Inflammatory macrophage treated with lipopolysaccharide for 1 hour (primary cell): ENCODE results near the gene PHETA1.
A peak's percentile ranks its signal among the peaks of the same experiment; 100 is the strongest.

Experiments
- DNase-seq, 2 donors: peaks; one replicate each; pipeline ENCODE4 v3.0.0-alpha.2; 2020 to 2022

Gene PHETA1

DNA sequence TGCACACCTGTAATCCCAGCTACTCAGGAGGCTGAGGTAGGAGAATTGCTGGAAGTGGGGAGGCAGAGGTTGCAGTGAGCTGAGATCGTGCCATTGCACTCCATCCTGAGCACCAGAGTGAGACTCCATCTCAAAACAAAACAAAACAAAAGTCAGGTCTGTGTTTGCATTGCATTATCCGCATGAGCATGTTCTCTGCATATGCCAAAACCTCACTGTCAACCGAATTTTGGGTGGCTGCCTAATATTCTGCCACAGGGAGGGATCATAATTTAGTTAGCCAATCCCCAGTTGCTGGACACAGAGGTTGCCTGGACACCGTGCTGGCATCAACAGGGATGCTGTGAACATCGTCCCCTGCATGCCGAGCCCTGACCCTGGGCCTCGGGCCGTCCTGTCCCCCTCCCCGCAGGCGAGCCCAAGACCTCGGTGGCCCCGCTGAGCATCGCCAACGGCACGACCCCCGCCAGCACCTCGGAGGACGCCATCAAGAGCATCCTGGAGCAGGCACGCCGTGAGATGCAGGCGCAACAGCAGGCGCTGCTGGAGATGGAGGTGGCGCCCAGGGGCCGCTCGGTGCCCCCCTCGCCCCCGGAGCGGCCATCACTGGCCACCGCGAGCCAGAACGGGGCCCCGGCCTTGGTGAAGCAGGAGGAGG lies 49.2 kb downstream of the PHETA1 start:
- DNase-seq: no peak

DNA sequence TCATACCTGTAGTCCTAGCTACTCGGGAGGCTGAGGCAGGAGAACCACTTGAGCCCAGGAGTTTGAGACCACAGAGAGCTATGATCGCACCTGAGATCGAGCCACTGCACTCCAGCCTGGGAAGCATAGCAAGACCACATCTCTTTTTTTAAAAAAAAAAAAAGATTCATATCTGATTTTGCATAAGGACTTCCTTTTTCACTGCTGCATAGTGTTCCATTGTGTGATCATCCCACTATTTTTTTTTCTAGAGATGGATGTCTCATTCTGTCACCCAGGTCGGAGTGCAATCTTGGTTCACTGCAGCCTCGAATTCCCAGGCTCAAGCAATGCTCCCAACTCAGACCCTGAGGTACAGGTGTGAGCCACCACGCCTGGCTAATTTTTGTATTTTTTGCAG lies 50.4 kb downstream of the PHETA1 start:
- no peak for DNase-seq

DNA sequence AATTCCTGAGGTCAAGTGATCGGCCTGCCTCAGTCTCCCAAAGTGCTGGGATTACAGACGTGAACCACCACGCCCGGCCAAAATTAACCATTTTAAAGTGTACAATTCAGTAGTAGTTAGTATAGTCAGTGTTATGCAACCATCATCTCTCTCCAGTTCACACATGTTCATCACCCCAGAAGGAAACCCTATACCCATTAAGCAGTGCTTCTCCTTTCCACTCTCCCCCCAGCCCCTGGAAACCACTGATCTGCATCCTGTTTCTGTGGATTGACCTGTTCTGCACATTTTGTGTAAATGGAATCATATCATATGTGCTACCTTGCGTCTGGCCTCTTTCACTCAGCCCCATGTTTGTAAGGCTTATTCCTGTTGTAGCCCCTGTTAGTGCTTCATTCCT lies 52.2 kb downstream of the PHETA1 start:
- no peak for DNase-seq

DNA sequence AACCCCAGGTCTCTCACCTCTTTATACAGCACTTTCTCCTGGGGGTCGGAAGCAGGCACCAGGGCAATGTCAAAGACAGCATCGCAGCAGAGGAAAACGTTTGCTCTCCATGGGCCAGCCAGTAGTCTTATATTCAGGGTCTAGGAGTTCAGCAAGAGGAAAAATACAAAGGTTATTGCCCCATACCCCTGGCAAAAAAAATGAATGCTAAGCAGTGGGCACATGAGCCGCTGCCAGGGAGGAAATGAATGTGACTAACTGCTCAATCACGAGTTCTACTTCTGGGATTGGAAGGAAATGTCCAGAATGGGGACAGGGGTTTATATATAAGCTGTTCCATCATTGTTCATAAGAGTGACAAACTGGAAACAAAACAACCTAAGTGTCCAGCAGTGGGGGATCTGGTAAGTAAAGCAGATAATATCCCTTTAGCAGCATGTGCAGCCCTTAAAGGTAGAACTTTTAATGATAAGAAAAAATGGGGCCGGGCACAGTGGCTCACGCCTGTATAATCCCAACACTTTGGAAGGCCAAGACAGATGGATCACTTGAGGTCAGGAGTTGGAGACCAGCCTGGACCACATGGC lies 53.8 kb downstream of the PHETA1 start:
- peak; percentile 83 to 91 for DNase-seq

DNA sequence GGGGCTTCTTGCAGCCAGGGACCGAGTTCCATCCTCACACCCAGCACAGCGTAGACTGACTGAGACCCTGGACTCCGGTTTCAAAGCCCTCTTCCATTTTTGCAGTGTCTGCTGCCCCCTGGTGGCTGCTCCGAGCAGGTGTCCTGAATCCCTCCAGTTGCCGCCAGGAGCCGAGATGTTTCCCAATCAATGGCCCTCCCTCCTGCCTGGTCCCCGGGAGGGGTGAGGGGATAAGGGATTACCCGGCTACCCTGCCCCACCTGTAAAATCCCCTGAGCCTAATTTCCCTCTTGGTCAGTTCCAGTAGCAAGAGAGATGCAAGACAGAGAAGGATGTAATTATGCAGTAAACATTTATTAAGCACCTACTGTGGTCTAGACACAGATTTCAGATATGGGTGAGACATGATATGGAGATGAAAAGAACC lies 55.0 kb downstream of the PHETA1 start:
- DNase-seq: peak; percentile 37 to 80

DNA sequence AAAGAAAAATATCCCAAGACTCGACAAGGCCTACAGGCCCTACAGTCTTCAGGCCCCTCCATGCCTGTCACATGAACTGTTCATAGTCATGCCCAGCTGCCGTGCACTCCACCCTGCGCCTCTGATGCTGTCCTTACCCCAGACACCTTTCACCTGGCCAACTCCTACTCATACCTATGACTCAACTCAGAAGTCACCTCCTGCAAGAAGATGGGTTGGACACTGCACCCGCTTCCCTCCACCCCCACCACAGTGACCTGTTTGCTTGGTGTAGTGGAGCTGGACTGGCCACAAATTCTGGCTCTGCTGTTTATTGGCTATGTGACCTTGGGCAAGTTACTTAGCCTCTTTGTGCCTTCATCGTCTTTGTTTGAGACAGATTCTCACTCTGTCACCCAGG lies 56.2 kb downstream of the PHETA1 start:
- no peak for DNase-seq

DNA sequence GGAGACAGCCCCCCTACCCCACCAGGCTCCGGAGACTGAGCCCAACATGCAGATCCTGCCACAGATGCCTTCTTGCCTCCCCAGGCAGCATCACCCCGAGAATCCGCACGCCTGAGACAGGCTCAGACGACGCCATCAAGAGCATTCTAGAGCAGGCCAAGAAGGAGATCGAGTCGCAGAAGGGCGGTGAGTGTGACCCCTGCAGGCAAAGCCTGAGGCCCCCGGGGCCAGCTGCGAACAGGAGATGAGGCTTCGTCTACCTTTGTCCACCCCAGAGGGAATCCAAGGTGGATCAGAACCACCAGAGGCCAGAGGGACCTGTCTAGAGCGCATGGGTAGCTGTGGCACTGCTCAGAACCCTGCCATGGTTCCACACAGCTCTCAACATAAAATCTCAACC lies 56.9 kb downstream of the PHETA1 start:
- DNase-seq: no peak

DNA sequence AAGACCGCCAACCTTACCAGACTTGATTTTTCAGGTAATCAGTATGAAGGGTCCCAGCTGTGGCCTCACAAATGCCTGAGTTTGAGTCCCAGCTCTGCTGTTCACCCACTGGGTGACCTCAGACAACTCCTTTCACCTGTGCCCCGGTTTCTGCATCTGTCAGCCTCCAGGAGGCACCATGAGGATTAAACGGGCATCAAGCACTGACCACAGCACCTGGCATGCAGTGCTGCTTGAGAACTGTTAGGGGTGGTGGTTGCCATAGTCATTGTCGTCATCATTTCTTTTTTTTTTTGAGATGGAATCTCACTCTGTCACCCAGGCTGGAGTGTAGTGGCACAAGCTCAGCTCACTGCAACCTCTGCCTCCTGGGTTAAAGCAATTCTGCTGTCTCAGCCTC lies 57.9 kb downstream of the PHETA1 start:
- DNase-seq: no peak
